Mesenchymal stem cell (in vitro differentiated cells and primary cell): ENCODE results near the gene STMN3.
A peak's percentile ranks its signal among the peaks of the same experiment; 100 is the strongest.
"Not testable (repeated sequence)": the region's sequence is repeated elsewhere in the genome, so short reads cannot be mapped to it uniquely, and the experiment has no call there.

Experiments used
- DNase-seq: peaks from one replicate; pipeline ENCODE4 v3.0.0-alpha.2; 2013
- H2AFZ ChIP-seq: one replicate; pipeline ENCODE4 v1.6.1; 2013; ENCODE audit warnings: low read depth, mild to moderate bottlenecking, control low read depth, inconsistent platforms, low read length, moderate library complexity
- H2AK5ac ChIP-seq: 2 replicates; pipeline ENCODE4 v1.6.1; 2013; ENCODE audit warnings: low read length, moderate library complexity, mild to moderate bottlenecking, inconsistent platforms; ENCODE audit not compliant: severe bottlenecking
- H2BK120ac ChIP-seq: one replicate; pipeline ENCODE4 v1.6.1; 2013; ENCODE audit warnings: low read depth, mild to moderate bottlenecking, inconsistent platforms, low read length, moderate library complexity
- H2BK12ac ChIP-seq, 2 experiments: one replicate each; pipeline ENCODE4 v1.6.1; 2013; ENCODE audit warnings: inconsistent platforms in 2 of 2, low read length in 2 of 2, mild to moderate bottlenecking in 2 of 2, moderate library complexity in 2 of 2, control low read depth in 1 of 2
- H2BK15ac ChIP-seq: one replicate; pipeline ENCODE4 v1.6.1; 2013; ENCODE audit warnings: mild to moderate bottlenecking, low read depth, inconsistent platforms; ENCODE audit not compliant: poor library complexity, severe bottlenecking
- H2BK5ac ChIP-seq: 2 replicates; pipeline ENCODE4 v1.6.1; 2013; ENCODE audit warnings: low read depth, mild to moderate bottlenecking, low read length, control low read depth, inconsistent platforms; ENCODE audit not compliant: poor library complexity, severe bottlenecking
- H3K14ac ChIP-seq, 2 experiments: one replicate each; pipeline ENCODE4 v1.6.1; 2013; ENCODE audit warnings: inconsistent platforms in 2 of 2, low read length in 2 of 2, control low read depth in 1 of 2, mild to moderate bottlenecking in 1 of 2, moderate library complexity in 1 of 2
- H3K18ac ChIP-seq, 2 experiments: one replicate each; pipeline ENCODE4 v1.6.1; 2013; ENCODE audit warnings: inconsistent platforms in 2 of 2, low read length in 2 of 2, control low read depth in 1 of 2, low read depth in 1 of 2, mild to moderate bottlenecking in 1 of 2
- H3K23ac ChIP-seq, 2 experiments: one replicate each; pipeline ENCODE4 v1.6.1; 2013; ENCODE audit warnings: inconsistent platforms in 2 of 2, low read length in 2 of 2, mild to moderate bottlenecking in 2 of 2, moderate library complexity in 2 of 2, control low read depth in 1 of 2
- H3K27ac ChIP-seq: 2 replicates; pipeline ENCODE4 v1.5.1; 2013; ENCODE audit warnings: mild to moderate bottlenecking, moderate library complexity, low read length, control low read depth, inconsistent platforms; ENCODE audit not compliant: poor library complexity, severe bottlenecking
- H3K27me3 ChIP-seq, 2 experiments: 2 replicates each; pipeline versions ENCODE4 v1.6.1 to v1.7.0; 2013; ENCODE audit warnings: low read length in 2 of 2, mild to moderate bottlenecking in 2 of 2, moderate library complexity in 2 of 2, control low read depth in 1 of 2, inconsistent platforms in 1 of 2; ENCODE audit not compliant: control insufficient read depth in 1 of 2, insufficient read depth in 1 of 2
- H3K36me3 ChIP-seq, 2 experiments: 2 replicates each; pipeline versions ENCODE4 v1.6.1 to v1.7.0; 2013; ENCODE audit warnings: low read length in 2 of 2, control low read depth in 1 of 2, inconsistent platforms in 1 of 2, low read depth in 1 of 2, mild to moderate bottlenecking in 1 of 2; ENCODE audit not compliant: insufficient read depth in 2 of 2, control insufficient read depth in 1 of 2
- H3K4ac ChIP-seq, 2 experiments: one replicate each; pipeline ENCODE4 v1.6.1; 2013; ENCODE audit warnings: inconsistent platforms in 2 of 2, low read length in 2 of 2, mild to moderate bottlenecking in 2 of 2, moderate library complexity in 2 of 2, control low read depth in 1 of 2, low read depth in 1 of 2
- H3K4me1 ChIP-seq: 2 replicates; pipeline ENCODE4 v1.6.1; 2013; ENCODE audit warnings: low read depth, low read length, control low read depth; ENCODE audit not compliant: control insufficient read depth, insufficient read depth
- H3K4me2 ChIP-seq: 2 replicates; pipeline ENCODE4 v1.6.1; 2013; ENCODE audit warnings: low read length, mild to moderate bottlenecking, inconsistent platforms; ENCODE audit not compliant: poor library complexity, severe bottlenecking
- H3K4me3 ChIP-seq, 2 experiments: 2 replicates each; pipeline versions ENCODE4 v1.5.1 to v1.7.0; 2013; ENCODE audit warnings: low read length in 2 of 2, mild to moderate bottlenecking in 2 of 2, control low read depth in 1 of 2, low read depth in 1 of 2; ENCODE audit not compliant: insufficient read depth in 1 of 2
- H3K79me1 ChIP-seq: replicated peaks from 2 replicates; pipeline ENCODE4 v1.6.1; 2013; ENCODE audit warnings: mild to moderate bottlenecking, control low read depth, low read length, inconsistent platforms; ENCODE audit not compliant: poor library complexity, severe bottlenecking
- H3K9ac ChIP-seq: 2 replicates; pipeline ENCODE4 v1.7.0; 2013; ENCODE audit warnings: mild to moderate bottlenecking, low read length, moderate library complexity
- H3K9me3 ChIP-seq: 2 replicates; pipeline ENCODE4 v1.7.0; 2013; ENCODE audit warnings: mild to moderate bottlenecking, low read length; ENCODE audit not compliant: control insufficient read depth
- H4K8ac ChIP-seq: one replicate; pipeline ENCODE4 v1.6.1; 2013; ENCODE audit warnings: inconsistent platforms, mild to moderate bottlenecking, low read length, moderate library complexity
- H4K91ac ChIP-seq: one replicate; pipeline ENCODE4 v1.6.1; 2013; ENCODE audit warnings: mild to moderate bottlenecking, low read length, inconsistent platforms
- WGBS: methylation state at CpG from one replicate; pipeline ENCODE4 v1.1.7; 2013; ENCODE audit warnings: mixed read lengths; 5-methylcytosine and 5-hydroxymethylcytosine counted together

STMN3 gene

DNA sequence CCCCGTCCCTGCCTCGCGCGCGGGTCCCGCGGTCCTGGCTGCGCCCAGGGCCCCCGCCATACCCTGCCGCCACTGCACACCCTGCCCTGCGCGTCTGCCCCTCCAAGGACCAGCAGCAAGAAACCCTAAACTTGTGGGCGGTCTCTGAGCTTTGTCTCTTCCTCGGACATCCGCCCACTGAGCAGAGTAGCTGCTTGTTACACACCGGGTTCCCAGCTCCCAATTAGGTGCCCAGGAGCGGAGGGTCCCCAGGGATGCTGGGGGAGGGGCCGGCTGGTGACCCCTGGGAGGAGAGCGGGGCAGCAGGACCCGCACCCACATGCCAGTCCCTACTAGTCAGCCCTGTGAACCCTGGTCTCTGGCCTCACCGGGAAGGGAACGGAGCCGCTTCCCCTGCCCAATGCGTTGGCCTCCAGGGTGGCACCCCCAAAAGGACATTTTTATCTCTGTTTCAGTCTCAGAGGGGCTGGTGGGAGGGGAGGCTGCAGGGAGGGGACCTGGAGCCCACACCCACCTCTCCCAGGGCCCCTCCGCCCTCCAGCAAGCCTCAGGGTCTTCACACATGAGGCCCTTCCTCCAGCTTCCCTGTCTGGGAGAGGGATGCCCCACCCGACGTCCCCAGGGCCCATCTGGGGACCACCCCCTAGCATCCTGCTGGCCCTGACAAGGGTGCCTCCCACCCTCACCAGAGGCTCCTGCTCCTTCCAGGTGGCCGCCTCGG, 10.5 kb downstream of the STMN3 start:
- Histone ChIP-seq H2AFZ (no peak overlapping the region), H3K9me3 (no peaks in the 10 kb centered on the region), H3K4ac (no peak overlapping the region), H3K9ac (no peak overlapping the region), H3K4me3 (peak overlapping the region; percentile 62 to 71), H3K27ac (no peak overlapping the region), H3K27me3 (no peaks in the 10 kb centered on the region), H2BK120ac (peak overlapping the region; percentile 5), H2BK5ac (no peak overlapping the region), H3K4me2 (peak overlapping the region; percentile 98), H2AK5ac (no peak overlapping the region), H4K8ac (no peak overlapping the region), H3K18ac (no peak overlapping the region), H3K36me3 (peaks cover 0 to 18% of the 10 kb centered on the region in 2 experiments), H3K14ac (no peak overlapping the region), H3K4me1 (peaks cover 20% of the 10 kb centered on the region), H2BK12ac (no peak overlapping the region), H3K79me1 (peaks cover 2% of the 10 kb centered on the region), H3K23ac (no peak overlapping the region), H2BK15ac (no peak overlapping the region), H4K91ac (no peak overlapping the region)
- WGBS, result 18% methylated on average over 23 of the region's 29 CpGs
- DNase-seq, result no peak

DNA sequence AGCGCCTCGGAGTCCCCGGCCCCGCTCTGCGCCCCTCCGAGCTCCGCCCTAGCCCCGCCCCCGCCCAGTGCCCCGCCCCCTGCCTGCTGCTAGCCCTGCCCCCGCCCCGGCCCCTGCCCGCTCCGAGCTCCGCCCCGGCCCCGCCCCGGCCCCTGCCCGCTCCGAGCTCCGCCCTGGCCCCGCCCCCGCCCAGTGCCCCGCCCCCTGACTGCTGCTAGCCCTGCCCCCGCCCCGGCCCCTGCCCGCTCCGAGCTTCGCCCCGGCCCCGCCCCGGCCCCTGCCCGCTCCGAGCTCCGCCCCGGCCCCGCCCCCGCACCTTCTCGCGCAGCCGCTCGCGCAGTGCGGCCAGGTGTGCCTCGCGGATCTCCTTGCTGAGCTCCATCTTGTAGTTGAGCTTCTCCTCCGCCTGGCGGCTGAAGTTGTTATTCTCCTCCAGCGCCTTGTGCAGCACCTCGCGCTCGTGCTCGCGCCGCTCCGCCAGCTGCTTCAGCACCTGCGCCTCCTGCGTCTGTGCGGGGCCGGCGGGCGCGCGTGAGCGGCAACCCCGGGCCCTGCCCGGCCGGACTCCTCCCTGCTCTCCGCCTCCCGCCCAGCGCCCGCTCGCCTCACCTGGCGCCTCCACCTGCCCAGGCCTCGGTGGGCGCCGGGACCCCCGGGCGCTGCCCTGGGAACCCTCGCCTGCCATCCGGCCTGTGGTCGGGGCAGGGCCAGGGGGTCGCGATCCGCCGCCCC, 11.3 kb downstream of the STMN3 start:
- Histone ChIP-seq H3K14ac (no peak overlapping the region), H3K4me1 (peaks cover 22% of the 10 kb centered on the region), H4K8ac (no peak overlapping the region), H2BK15ac (no peak overlapping the region), H3K23ac (no peak overlapping the region), H3K27ac (no peak overlapping the region), H3K18ac (peak overlapping the region in 1 of 2 experiments; percentile 16), H3K4me3 (peak overlapping the region; percentile 62 to 72), H3K27me3 (no peaks in the 10 kb centered on the region), H2BK12ac (no peak overlapping the region), H3K79me1 (peaks cover 2% of the 10 kb centered on the region), H4K91ac (no peak overlapping the region), H2BK120ac (no peak overlapping the region), H3K9me3 (no peaks in the 10 kb centered on the region), H3K4me2 (peak overlapping the region; percentile 98), H3K9ac (no peak overlapping the region), H2BK5ac (no peak overlapping the region), H2AFZ (no peak overlapping the region), H2AK5ac (no peak overlapping the region), H3K36me3 (peaks cover 0 to 18% of the 10 kb centered on the region in 2 experiments), H3K4ac (no peak overlapping the region)
- peak; percentile 74 for DNase-seq
- under 1% methylated on average over 38 of the region's 86 CpGs for WGBS

DNA sequence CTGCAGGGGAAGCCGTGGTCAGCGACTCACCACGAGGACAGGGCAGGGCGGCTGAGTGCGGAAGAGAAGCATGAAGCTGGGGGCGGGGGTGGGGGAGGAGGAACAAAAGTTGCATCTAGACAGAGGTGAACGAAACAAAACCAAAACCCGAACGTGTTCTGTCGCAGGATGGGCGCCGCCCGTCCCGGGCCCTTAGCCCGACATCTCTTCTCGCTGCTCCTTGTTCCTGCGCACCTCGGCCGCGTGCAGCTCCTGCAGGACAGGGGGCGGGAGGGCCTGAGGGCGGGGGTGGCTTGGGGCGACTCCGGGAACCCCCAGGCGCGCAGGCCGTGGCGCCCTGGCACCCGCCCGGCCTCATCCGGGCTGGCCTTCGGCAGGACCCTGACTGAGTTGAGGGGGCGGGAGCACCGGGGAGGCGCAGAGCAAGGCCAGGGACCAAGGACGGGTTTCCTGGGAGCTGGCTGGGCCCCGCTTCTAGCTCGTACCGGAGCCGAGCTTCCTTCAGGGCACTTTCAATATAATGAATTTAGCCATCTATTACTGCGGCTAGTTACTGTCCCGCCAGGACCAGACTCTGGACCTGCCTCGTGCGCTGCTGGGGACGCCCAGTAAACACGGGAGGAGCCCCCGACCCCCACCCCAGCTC, 12.0 kb downstream of the STMN3 start:
- peak overlapping the region in 1 of 2 experiments; percentile 69 for H3K14ac ChIP-seq
- no peak overlapping the region for H2AK5ac ChIP-seq
- no peaks in the 10 kb centered on the region for H3K27me3 ChIP-seq
- peak overlapping the region; percentile 64 for H4K8ac ChIP-seq
- no peak overlapping the region for H3K23ac ChIP-seq
- peak overlapping the region; percentile 54 to 72 for H3K4me3 ChIP-seq
- 17% methylated on average over 40 of the region's 47 CpGs for WGBS
- H3K4me2 ChIP-seq, result peak overlapping the region; percentile 76
- DNase-seq, result peak; percentile 60
- H2BK12ac ChIP-seq, result peak overlapping the region in 1 of 2 experiments; percentile 77
- H4K91ac ChIP-seq, result no peak overlapping the region
- peaks cover 0 to 18% of the 10 kb centered on the region in 2 experiments for H3K36me3 ChIP-seq
- H2AFZ ChIP-seq, result peak overlapping the region; percentile 64
- H3K27ac ChIP-seq, result no peak overlapping the region
- peak overlapping the region; percentile 75 to 77 for H3K4ac ChIP-seq
- no peak overlapping the region for H2BK120ac ChIP-seq
- no peak overlapping the region for H2BK5ac ChIP-seq
- H3K9me3 ChIP-seq, result no peaks in the 10 kb centered on the region
- H3K18ac ChIP-seq, result peak overlapping the region; percentile 86 to 87
- H3K4me1 ChIP-seq, result peaks cover 22% of the 10 kb centered on the region
- H3K9ac ChIP-seq, result peak overlapping the region; percentile 68
- peaks cover 2% of the 10 kb centered on the region for H3K79me1 ChIP-seq
- H2BK15ac ChIP-seq, result no peak overlapping the region

DNA sequence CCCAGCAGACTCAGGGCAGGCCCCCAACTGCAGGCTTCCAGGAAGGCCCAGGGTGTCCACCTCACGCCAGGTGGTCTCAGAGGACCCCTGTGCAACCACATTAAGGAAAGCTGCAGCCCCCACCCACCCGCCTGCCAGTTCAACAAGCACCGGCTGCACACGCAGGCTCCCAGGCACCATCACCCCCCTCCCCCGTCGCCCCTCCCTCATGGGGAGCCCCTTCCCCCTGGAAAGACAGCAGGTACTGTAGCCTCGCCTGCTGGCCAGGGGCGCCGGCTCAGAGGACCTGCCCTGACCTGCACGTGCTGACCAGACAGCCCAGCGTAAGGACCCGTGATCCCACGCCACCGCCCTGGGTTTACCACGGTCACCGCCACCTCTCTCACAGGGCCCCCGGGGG, 12.5 kb downstream of the STMN3 start:
- H3K9ac ChIP-seq, H3K18ac ChIP-seq, H2BK15ac ChIP-seq, H2BK5ac ChIP-seq, H2BK120ac ChIP-seq, H3K27ac ChIP-seq, H3K14ac ChIP-seq, H3K27me3 ChIP-seq, H3K4me2 ChIP-seq, H2BK12ac ChIP-seq, H4K8ac ChIP-seq, H3K23ac ChIP-seq, H4K91ac ChIP-seq, H2AK5ac ChIP-seq, H3K4ac ChIP-seq, H3K79me1 ChIP-seq, H3K9me3 ChIP-seq, H3K4me3 ChIP-seq, H2AFZ ChIP-seq, DNase-seq: not testable (repeated sequence)
- H3K4me1 ChIP-seq, result peaks cover 22% of the 10 kb centered on the region
- H3K36me3 ChIP-seq, result peaks cover 0 to 18% of the 10 kb centered on the region in 2 experiments
- WGBS, result 90% methylated on average over 2 of the region's 17 CpGs
